ENCODE data around the gene PPP1R15A. TPM values are rescaled to one million over a fixed set of nuclear protein-coding genes. Genes with fewer than 3 reads are reported as not detected.

Gene PPP1R15A
- total and polyA plus RNA-seq, 2 donors (not counting 3 experiments of a cell fraction or from before 2014, with no cell fraction given) = 42.3 to 67.4 TPM

DNA sequence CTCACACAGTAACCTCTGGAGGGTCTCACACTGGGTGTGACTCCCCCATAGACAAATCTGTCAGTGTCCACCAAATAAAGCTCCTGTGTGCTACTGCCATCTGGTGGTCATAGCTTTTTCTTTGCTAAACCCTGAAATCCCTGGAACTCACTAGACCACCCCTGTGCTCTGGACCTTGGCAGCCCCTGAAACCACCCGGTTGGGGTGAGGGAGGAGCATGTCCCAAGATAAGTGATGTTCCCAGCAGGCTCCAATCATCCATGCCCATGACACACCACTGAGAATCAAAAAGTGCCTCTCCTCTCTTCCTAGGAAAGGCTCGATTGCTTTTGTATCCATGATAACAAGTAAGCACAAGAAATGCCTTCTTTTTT lies 29.4 kb upstream of the PPP1R15A start:
- H3K27ac ChIP-seq (ENCODE audit: insufficient read depth, low read depth, low read length) = no peak overlapping the region
- TF ChIP-seq FOS (IDR thresholded peaks at IDR 0.05; ENCODE audit: borderline replicate concordance, insufficient read depth, low read length) = no peak
- TF ChIP-seq, protein P1, sequence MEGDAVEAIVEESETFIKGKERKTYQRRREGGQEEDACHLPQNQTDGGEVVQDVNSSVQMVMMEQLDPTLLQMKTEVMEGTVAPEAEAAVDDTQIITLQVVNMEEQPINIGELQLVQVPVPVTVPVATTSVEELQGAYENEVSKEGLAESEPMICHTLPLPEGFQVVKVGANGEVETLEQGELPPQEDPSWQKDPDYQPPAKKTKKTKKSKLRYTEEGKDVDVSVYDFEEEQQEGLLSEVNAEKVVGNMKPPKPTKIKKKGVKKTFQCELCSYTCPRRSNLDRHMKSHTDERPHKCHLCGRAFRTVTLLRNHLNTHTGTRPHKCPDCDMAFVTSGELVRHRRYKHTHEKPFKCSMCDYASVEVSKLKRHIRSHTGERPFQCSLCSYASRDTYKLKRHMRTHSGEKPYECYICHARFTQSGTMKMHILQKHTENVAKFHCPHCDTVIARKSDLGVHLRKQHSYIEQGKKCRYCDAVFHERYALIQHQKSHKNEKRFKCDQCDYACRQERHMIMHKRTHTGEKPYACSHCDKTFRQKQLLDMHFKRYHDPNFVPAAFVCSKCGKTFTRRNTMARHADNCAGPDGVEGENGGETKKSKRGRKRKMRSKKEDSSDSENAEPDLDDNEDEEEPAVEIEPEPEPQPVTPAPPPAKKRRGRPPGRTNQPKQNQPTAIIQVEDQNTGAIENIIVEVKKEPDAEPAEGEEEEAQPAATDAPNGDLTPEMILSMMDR (IDR thresholded peaks at IDR 0.05; ENCODE audit: extremely low read depth in 1 of 2, insufficient read depth in 1 of 2, low read depth in 1 of 2, low read length in 2 of 2) = peak; percentile 73 to 79
- FAIRE-seq (peak; percentile 92), DNase-seq (ENCODE audit: low read depth, low spot score) (peak; percentile 62)
- dilution Hi-C loops (cut with MboI; ENCODE audit: extremely low pct_ligation_motif_present, low sequenced_read_pairs) (no loop called here), intact Hi-C loops (cut with micrococcal nuclease) (loop anchor here (1.0 kb wide), 4 partner anchors 47 to 196 kb away; partner anchors contain the start of gene CA11)
- POLR2A ChIA-PET = interaction anchor here (1.4 kb wide), 1 partner anchor 30 kb away, joined by 7 read pairs; the partner anchor contains the start of gene PPP1R15A
- H3K27me3 ChIP-seq (ENCODE audit: control insufficient read depth in 2 of 2, insufficient read depth in 2 of 2, low read length in 2 of 2) = no peaks in the 10 kb centered on the region
- H4K20me1 ChIP-seq (replicated peaks; ENCODE audit: control insufficient read depth, extremely low read depth, insufficient read depth, low read length) = no peaks in the 10 kb centered on the region
- no peaks in the 10 kb centered on the region for H3K4me1 ChIP-seq (ENCODE audit: control insufficient read depth, extremely low read depth, insufficient read depth, low read length)
- no TSS peak for BruUV-seq (replicated peaks)
- CTCF ChIA-PET = interaction anchor here (0.6 to 10.5 kb wide), 46 partner anchors 11 to 356 kb away, joined by 3 to 427 read pairs (median 6); partner anchors contain the start of genes BAX, BCAT2, CA11 and GYS1
- no peak overlapping the region for H3K4me2 ChIP-seq (ENCODE audit: insufficient read depth, low read length)
- no peaks in the 10 kb centered on the region for H3K9me1 ChIP-seq (replicated peaks; ENCODE audit: control insufficient read depth, extremely low read depth, insufficient read depth, low read length)
- no peak overlapping the region for H3K4me3 ChIP-seq (replicated peaks in 1 of 3; ENCODE audit: insufficient read depth in 1 of 3, low read depth in 1 of 3, low read length in 3 of 3)
- no peak overlapping the region for H2AFZ ChIP-seq (ENCODE audit: low read depth, low read length)
- no peaks in the 10 kb centered on the region for H3K79me2 ChIP-seq (ENCODE audit: control insufficient read depth, insufficient read depth, low read length)
- no peak overlapping the region for H3K9ac ChIP-seq (replicated peaks; ENCODE audit: extremely low read depth, insufficient read depth, low read length)
- H3K36me3 ChIP-seq (ENCODE audit: control insufficient read depth in 2 of 2, extremely low read depth in 1 of 2, insufficient read depth in 2 of 2, low read length in 2 of 2) = peaks cover 0 to 5% of the 10 kb centered on the region in 2 experiments
- no peaks in the 10 kb centered on the region for H3K9me3 ChIP-seq (replicated peaks; ENCODE audit: control insufficient read depth, insufficient read depth, low read length)

- CTCF ChIA-PET = interaction anchor here (0.6 to 10.5 kb wide), 13 partner anchors 8 to 339 kb away, joined by 3 to 427 read pairs (median 4); partner anchors contain the start of genes CA11, GYS1, HSD17B14 and NUCB1
- Histone ChIP-seq H4K20me1 (replicated peaks; ENCODE audit: control insufficient read depth, extremely low read depth, insufficient read depth, low read length) (no peaks in the 10 kb centered on the region), H2AFZ (ENCODE audit: low read depth, low read length) (no peak overlapping the region), H3K4me1 (ENCODE audit: control insufficient read depth, extremely low read depth, insufficient read depth, low read length) (no peaks in the 10 kb centered on the region), H3K4me3 (replicated peaks in 1 of 3; ENCODE audit: insufficient read depth in 1 of 3, low read depth in 1 of 3, low read length in 3 of 3) (no peak overlapping the region), H3K27me3 (ENCODE audit: control insufficient read depth in 2 of 2, insufficient read depth in 2 of 2, low read length in 2 of 2) (no peaks in the 10 kb centered on the region), H3K27ac (ENCODE audit: insufficient read depth, low read depth, low read length) (no peak overlapping the region), H3K9ac (replicated peaks; ENCODE audit: extremely low read depth, insufficient read depth, low read length) (no peak overlapping the region), H3K36me3 (ENCODE audit: control insufficient read depth in 2 of 2, extremely low read depth in 1 of 2, insufficient read depth in 2 of 2, low read length in 2 of 2) (peaks cover 0 to 5% of the 10 kb centered on the region in 2 experiments), H3K9me3 (replicated peaks; ENCODE audit: control insufficient read depth, insufficient read depth, low read length) (no peaks in the 10 kb centered on the region), H3K4me2 (ENCODE audit: insufficient read depth, low read length) (no peak overlapping the region), H3K9me1 (replicated peaks; ENCODE audit: control insufficient read depth, extremely low read depth, insufficient read depth, low read length) (no peaks in the 10 kb centered on the region), H3K79me2 (ENCODE audit: control insufficient read depth, insufficient read depth, low read length) (no peaks in the 10 kb centered on the region)
- POLR2A ChIA-PET = interaction anchor here (0.6 to 0.7 kb wide), 2 partner anchors 37 to 174 kb away, joined by 3 to 10 read pairs; no protein-coding TSS in a partner anchor
- intact Hi-C loops (cut with micrococcal nuclease) = no loop called here
- TF ChIP-seq MYC (IDR thresholded peaks at IDR 0.05; ENCODE audit: low read depth, low read length) = no peak
- TF ChIP-seq, protein P2, sequence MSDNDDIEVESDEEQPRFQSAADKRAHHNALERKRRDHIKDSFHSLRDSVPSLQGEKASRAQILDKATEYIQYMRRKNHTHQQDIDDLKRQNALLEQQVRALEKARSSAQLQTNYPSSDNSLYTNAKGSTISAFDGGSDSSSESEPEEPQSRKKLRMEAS (IDR thresholded peaks at IDR 0.05; ENCODE audit: insufficient read depth, insufficient read length) = no peak
- peak; percentile 35 for DNase-seq (ENCODE audit: low read depth, low spot score)
- dilution Hi-C loops (cut with MboI; ENCODE audit: extremely low pct_ligation_motif_present, low sequenced_read_pairs) = no loop called here
- BruUV-seq (replicated peaks) = no TSS peak
- FAIRE-seq = peak; percentile 40
Observed at GRCh38 chr19:48844472-48844871, 27.7 kb upstream of the PPP1R15A start.

Measured in endothelial cell of umbilical vein (primary cell).